Activated CD4-positive, alpha-beta T cell treated with anti-CD3 and anti-CD28 coated beads, Interleukin-2, amount 50 U/mL, for 1 hour (primary cell): ENCODE results near the gene CNGA3.
"Not testable (repeated sequence)": the region's sequence is repeated elsewhere in the genome, so short reads cannot be mapped to it uniquely, and the experiment has no call there.

Experiments
- DNase-seq: peaks from one replicate; pipeline ENCODE4 v3.0.0-alpha.2; 2020

CNGA3 gene

DNA sequence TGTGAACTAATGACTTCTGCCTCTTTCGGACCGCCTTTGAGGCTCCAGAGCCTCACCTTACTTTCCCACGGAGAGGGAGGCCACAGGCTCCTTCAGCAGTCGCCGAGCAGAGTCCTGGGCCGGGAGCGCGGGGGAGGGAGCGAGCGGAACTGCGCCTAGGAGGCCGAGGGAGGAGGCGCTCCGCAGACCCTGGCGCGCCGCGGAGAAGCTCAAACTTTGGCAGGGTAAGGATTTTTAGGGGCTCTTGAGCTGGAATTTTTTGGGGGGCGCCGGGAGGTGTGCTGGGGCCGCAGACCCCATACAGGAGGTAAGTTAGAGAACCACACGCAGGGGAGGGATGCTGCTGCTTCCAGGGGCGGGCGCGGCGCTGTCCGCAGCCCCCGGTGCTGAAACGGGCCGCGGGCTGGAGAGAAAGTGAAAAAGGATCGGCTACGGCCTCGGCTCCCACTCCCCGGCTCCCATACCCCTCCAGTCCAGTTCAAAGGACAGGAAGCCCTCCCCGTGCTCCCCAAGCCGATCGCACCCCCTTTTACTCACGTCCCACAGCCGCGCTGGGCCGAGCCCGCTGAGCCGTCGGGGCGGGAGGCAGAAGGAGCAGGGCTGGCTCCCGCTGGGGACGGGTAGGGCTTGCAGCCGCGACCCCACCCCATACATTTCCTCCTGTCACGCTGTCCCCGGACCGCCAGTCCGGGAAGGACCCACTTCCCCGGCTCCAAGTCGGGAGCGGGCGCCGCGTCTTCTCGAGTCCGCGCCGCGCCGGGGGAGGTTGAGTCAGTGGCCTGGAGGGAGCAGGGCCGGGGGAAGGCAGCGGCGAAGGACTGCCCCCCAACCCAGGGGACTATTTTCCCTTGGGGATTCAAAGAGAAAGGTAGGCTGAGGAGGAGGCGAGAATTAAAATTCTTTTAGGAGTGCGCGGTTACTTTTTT, at the start of gene CNGA3:
Gene CNGA3 (plus strand): TSS at position 146 of the 926 bp plus-strand sequence. CDS start 23,520 bp downstream, outside the sequence.
- peak; percentile 13 for DNase-seq

DNA sequence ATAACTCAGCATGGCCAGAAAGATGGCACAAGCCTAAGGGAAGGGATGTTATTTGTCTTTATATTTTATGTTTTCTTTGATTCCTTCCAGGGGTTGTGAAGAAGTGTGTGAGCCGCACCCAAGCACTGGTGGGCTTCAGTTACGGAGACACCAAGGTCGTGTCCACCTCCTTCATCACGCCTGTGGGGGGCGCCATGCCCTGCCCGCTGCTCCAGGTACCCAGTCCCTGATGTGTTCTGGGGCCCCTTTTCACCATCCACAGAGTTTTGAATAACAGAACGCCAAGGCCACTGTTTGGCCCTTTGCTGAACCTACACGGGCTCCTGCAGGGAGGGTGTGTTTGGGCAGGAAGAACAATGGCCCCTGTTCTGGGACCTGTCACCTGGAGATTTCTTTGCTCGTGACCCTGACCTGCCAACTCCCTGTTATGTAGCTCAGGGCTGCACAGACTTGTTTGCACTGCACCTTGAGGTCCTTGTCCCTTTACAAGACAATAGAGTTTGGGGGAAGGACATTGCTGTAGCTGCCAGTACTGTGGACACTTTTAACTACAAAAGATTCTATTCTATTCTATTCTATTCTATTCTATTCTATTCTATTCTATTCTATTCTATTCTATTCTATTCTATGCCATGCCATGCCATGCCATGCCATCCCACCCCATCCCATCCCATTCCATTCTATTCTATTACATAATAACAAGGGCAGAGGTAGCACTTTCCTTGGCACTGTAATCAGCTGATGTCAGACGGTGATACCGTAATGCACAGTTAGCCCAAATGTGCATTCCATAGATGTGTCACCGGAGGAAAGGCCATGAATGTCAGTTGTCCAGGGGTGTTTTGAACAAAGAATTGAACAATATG, 48.2 kb upstream of the CNGA3 start:
- DNase-seq = no peak

DNA sequence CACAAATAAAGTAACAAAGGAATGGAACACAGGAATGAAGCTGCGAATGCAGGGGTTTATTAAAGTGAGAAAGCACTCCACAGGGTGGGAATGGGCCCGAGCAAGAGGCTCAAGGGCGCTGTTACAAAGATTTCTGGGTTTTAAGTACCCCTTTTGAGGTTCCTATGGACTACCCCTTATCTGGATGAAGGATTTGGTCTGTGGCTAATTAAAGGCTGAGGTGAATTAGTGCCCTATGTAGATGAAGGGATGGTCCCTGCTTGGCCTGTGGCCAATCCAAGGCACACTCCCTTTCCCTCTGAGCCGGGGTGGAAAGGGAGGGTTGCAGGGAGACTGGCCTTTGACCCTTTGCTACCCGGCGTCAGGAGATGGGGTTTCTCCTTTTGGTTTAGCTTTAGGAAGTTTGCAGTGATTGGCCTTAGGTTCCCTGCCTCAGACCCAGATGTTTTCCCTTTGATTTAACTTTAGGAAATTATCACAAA, 47.5 kb upstream of the CNGA3 start:
- DNase-seq = no peak

DNA sequence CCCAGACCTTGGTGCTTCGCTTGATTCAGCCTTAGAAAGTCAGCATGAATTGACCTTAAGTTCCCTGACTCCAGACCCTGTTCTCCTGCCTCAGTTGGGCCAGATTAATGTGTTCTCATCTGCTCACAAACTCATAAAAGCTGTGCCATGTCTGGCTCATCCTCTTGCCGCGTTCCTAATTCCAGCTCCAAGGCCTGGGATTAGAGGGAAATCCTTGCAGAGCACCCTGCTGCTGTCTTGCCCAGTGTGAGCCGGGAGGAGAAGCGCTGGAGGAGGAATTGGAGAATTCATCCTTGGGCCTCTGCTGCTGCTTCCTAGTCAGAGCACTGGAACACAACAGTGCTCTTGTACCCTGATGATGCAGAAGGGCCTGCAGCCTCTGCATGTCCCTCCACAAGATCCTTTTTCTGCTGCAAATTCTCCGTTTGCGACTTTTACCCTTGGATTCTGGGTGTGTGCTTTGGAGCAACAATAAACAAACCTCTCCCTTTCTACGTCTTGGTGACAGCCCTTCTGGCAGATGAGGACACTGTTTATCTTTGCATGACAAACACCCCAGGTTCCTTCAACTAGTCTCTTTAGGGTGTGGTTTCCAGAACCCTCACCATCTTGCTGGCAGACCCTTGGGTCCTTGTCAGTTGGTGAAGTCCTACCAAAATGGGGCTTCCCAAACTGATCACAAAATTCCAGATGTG, 46.9 kb upstream of the CNGA3 start:
- DNase-seq = no peak

DNA sequence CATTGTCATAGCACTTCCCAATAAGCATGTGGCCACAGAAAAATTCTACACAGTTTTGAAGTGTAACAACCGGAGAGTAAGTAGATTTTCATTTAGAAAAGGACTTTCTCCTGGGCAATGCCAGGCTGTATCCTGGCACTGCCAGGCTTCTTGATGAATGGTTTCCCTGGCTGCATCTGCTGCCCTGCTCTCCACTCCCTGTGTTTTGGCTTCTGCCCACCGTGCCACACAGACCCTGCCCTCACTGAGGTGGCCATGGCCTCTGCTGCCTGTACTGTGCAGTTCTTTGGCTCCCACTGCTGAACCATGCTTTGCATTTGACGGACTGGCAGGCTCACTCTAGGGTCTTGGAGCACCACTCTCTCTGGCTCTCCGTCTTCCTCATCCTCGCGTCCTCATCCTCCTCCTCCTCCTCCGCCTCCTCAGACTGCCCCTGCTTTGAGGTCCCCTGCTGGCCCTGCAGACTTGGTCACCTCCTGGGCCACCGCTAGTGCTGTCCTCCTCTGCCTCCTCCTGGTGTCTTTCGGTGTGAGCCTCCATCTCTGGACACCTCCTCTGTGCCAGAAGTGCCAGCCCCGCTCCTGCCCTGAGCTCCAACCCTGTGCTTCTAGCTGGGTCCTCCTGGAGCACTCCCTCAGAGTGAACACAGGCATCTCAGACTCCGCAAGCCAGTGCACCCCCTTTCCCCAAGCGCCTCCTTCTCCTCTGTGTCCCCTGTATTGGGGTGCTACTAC, 45.9 kb upstream of the CNGA3 start:
- DNase-seq = no peak

DNA sequence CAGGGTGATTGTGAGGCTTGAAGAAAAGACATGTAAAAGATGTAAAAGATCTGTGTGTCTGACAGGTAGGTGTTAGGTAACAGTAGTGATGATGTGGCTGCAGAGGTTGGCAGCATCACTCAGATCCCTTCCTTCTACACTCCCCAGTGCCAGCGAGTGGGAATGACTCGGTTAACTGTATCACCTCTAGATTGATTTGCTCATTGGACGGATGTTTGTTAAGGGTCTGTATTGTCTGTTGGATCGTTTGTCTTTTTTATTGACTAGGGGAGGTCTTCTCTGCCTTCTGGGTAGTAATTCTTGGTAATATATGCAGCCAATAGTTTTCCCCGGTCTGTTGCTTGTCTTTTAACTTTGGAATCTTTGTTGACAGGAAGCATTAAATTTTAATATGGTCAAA, 44.8 kb upstream of the CNGA3 start:
- DNase-seq = no peak

DNA sequence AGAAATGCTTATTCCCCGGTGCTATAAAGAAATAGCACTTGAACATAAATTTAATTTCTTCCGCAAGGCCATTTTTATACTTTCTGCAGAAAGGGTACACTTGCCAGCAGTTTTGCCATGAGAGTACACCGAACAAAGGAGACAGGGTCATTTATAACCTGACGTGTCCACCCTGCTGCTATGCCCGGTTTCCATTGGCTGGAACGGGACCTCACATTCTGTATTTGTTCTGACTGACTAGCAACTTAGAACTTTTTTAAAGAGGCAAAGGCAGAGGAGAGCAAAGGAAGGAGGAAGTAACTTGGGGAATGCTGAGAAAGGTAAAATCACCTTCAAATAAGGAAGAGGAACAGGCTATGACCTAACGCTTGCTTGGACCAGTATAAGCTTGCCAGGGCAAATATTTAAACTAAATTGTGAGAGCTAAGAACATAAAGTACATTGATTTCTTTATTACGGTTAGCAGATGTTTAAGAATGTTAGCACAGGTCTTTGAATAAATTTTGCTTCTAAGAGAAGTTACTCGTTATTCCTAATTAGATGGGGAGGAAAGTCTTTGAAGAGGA, 39.0 kb upstream of the CNGA3 start:
- not testable (repeated sequence) for DNase-seq

DNA sequence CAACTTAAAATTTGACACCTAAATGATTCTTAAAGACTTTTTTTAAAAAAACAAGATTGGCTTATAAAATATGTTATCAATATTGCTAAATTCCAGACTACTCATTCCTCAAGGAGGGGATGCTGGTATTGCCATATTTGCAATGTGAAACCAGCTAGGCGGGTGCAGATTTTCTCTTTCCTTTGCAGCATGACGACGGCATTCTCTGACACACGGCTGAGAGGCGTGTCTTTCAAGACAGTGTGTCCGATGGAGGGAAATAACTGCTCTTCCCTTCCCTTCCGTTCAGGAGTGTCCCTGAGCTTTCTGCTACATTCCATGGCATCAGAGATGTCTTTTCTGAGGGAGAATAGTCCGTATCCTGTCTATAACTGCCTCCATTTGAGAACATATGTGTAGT, 38.2 kb upstream of the CNGA3 start:
- DNase-seq = no peak

DNA sequence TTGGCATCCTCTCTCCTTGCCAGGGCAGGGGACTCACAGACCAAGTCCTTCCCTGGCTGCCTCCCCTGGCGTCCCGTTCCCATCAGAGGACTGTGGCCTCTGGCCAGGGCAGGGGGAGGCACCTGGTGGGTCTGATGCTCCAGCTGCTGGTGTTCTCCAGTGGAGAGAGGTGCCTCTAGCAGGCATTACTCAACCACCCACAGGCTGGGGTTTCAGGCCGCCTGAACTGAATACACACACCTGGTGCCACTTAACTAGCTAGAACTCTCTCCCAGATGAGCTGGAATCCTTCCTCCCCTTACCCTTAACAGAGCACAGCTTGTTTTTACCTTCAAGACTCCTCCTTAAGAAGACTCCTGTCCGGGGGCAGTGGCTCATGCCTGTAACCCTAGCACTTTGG, 37.7 kb upstream of the CNGA3 start:
- DNase-seq = no peak

DNA sequence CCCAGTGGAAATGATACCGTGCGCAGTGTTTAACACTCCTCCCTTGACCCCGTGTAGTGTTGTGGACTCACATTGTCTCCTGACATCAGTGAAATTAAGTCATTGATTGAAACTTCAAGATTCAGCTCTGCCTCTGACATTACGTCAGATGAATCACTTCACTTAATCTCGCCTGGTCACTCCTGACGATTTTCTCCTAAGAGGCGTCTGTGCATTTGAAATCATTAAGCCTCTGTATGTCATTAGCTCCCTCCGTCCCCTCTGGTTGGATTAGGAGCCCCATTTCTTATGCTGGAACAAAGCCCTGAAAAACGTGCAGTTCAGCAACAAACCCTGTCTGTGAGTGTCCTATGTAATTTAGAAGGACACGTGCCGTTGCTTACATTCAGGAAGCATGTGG, 36.7 kb upstream of the CNGA3 start:
- DNase-seq = no peak

DNA sequence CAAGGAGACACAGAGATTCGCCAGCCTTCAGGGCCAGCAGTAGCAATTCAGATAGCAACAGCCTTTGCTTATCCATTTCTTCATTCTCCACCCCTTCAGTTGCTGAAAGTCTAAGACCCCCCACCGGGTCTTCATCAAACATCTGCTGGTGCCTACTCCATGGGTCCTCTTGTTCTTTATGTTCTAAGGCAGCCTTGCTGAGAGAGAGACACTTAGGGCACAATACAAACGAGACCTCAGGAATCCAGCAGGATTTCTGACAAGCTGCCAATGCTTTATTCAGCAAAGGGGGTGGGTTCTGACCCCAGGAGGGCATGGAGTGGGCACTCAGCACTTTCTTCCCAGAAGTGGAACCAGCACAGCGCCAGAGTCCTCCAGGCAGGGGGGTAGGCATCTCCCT, 36.2 kb upstream of the CNGA3 start:
- no peak for DNase-seq

DNA sequence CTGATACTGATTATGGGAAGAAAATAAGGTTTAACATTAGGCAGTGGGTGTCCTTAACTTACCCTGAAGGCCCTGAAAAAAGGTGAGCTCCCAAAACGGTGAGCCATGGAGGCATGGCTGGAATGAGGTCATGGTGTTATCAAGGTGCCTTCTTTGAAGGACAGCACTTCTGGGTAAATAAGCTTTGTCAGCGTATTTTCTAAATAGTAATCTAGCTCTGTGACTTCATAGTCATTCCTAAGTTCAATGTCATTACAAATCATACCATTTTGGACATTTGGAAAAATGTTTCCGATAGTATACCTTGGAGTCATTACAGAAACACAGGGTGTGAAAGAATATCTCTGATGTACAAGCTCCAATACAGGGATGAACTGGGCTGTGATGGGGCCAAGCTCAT, 35.2 kb upstream of the CNGA3 start:
- DNase-seq = no peak

DNA sequence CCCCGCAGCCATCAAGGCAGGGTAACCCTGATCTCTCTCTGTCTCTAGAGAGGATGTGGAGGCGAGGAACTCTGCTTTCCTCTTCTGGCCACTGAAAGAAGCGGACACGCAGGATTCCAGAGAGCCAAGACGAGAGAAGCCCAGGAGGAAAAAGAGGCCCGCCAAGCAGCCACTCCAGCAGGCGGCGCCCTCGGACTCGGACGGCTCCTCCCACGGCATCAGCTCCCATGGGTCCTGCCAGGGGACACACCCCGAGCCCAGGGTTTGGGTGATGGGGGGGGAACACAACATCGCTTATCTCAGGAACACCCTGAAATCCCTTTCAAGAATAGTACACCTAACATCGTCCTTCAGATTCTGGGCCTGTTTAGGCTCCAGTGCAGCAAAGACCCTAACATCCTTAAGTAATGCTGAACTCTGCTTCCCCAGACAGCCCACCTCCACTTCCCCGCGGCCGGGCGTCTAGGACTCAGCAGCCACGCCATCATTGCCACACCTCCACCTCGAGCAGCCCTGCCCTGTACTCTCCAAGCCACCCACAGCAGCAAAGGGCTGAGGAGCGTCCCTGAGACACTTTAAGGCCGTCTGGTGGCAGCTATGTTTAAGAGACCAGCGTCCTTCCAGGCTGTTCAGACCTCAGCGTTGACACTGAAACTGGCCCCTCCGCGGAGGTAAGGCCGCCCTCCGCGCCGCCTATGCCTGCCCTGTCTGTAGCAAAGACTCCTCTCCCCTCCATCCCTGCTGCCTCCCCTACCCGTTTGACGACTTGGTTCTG, 34.3 kb upstream of the CNGA3 start:
- DNase-seq = no peak

DNA sequence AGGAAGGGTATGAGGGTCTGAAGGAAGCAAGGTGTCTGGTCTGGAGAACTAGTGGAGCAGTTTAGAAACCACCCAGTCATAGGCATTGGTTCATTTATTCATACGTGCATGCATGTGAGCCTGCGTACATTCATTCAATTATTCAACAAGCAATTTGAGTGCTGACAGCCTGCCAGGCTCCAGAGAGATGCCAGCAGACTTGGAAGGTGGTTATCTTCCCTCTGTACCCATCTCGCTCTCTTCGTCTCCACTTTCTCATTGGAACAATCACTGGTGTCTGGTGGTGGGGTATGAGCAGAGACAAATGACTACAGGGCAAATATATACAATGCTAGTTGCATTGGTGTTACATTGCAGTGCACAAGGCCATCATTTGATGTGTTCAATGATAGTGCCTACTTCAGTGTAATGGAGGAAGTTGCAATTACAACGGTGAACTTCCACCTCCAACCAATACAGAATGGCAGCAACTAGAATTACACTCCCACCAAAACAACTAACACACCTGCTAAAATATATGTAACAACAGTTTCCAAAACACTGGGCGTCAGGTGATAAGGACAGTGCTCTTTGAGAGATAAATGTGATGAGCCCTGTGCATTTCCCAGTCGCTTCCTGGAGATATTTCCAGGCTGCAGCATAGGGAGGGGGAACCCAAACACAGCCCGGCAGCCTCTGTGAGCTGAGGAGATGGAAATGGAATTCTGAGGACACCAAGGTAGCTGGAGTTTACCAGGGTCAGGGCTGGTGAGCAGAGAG, 32.6 kb upstream of the CNGA3 start:
- no peak for DNase-seq

DNA sequence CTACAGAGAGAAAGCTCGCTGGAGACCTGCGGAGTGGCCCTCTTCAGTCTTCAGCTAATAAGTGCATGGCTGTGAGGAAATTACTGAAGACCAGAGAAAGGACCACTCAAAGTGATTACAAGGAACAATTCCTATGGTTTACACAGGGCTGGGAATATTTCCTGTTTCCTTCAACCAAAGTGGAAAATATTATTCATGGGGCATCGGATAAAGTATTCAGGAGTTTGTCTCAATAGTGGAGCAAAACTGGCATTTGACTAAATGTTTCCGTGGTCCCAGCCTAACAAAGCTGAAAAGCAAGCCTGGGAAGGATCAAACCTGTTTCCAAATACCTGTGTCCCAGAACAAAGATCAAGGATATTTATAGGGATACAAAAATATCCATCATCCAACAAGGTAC, 32.0 kb upstream of the CNGA3 start:
- DNase-seq = no peak

DNA sequence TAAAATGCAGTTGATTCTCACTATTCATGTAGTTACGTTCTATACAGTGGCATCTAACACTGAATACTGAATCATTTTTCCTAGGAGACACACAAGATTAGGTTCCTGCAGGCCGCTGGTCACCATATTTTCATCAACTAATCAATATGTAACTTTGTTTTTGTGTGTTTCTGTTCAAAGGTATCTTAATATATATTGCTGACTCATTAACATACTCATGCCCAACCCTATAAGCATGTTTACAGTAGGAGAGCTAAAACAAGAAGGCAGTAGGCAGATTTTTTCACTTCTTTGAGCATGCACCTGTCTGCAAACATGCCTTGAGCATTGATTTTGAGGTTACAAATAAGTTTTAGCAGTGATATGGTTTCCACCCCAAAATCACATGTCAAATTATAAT, 30.3 kb upstream of the CNGA3 start:
- no peak for DNase-seq

DNA sequence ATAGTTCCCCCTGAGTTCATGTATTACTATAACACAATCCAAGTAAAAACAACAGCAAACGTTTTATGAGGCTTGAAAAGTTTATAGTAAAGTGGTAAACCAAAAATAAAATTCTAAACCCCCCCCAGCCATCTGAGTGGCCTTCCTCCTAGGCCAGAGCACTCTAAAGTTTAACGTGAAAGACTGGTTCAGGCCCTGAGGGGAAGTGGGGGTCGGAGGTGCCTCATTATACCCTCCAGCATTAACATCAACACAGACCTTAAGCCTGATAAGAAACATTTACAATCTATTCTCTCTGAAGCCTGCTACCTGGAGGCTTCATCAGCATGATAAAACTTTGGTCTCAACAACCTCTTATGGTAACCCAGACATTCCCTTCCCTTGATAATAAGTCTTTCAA, 29.0 kb upstream of the CNGA3 start:
- DNase-seq = no peak

DNA sequence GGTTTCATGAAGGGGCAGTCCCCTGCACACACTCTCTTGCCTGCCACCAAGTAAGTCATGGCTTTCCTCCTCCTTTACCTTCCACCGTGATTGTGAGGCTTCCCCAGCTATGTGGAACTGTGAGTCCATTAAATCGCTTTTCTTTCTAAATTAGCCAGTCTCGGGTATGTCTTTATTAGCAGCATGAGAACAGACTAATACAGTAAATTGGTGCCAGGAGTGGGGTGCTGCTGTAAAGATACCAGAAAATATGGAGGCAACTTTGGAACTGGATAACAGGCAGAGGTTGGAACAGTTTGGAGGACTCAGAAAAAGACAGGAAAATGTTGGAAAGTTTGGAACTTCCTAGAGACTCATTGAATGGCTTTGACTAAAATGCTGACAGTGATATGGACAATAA, 26.1 kb upstream of the CNGA3 start:
- not testable (repeated sequence) for DNase-seq

DNA sequence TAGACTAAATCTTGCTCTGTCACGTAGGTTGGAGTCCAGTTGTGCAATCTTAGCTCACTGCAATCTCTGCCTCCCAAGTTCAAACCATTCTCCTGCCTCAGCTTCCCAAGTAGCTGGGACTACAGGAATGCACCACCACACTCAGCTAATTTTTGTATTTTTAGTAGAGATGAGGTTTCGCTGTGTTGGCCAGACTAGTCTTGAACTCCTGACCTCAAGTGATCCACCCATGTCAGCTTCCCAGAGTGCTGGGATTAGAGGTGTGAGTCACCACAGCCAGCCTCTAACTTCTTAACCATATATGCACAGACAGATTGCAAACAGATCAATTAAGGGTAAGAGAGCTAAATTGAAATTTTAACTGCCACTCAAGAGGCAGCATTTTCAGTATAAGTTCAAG, 22.1 kb upstream of the CNGA3 start:
- DNase-seq = no peak

DNA sequence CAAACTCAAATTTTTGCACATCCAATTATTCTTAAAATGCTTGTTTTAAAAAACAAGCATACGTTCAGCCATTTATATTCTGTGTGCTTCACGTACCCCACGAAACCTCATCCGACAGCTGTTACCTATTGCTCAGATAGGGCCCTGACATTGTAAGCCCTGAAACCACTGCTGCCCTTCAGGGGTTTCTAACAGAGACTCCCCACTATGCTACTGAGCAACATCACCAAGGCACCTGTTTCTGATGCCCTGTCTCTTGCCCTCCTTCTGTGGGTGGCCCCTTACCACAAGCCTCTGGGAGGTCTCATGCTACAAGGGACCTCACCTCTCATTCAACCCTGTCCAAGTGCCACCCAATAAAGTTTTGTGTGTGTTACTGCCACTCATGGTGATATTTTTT, 18.5 kb upstream of the CNGA3 start:
- DNase-seq = no peak

DNA sequence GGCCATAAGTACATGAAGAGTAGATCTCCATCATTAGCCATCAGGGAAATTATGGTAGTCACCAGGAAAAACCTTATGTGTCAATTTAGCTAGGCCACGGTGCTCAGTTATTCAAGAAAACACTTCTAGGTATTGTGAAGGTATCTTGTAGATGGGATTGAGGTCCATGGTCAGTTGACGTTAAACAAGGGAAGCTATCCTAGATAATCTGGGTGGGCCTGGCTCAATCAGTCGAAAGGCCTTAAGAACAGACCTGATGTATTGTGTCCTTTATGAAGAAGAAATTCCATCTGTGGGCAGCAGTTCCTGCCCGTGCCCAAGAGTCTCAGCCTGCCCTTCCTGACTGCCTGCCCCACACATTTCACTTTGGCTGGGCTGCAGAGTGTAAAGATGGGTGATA, 16.7 kb upstream of the CNGA3 start:
- DNase-seq = no peak
